Renal cortex interstitium (tissue), 11 donors: ENCODE measurements around the gene ZNF429. TPM values are rescaled to one million over a fixed set of nuclear protein-coding genes. Genes with fewer than 3 reads are reported as not detected.
"Not testable (repeated sequence)": the region's sequence is repeated elsewhere in the genome, so short reads cannot be mapped to it uniquely, and the experiment has no call there.

ENCODE experiments used
- DNase-seq, 11 donors: peaks; one replicate each; pipeline ENCODE4 v3.0.0-alpha.2; 2013; ENCODE audit warnings: low read depth in 9 of 11, low spot score in 4 of 11; ENCODE audit errors: extremely low read depth in 1 of 11
- polyA plus RNA-seq, 3 donors: library from polyadenylated mRNA; unstranded; fragments of 120-200 nt; gene quantifications; one replicate each; pipeline ENCODE4 v1.2.1, GENCODE V29; 2013; ENCODE audit not compliant: insufficient read length in 3 of 3

The ZNF429 gene
- polyA plus RNA-seq, 3 donors: 24.0 to 33.2 (median 31.9) TPM

- DNase-seq: no peak
These were observed 8.5 kb upstream of the ZNF429 start for GRCh38 chr19:21496876-21497275.

- no peak for DNase-seq
These were observed 6.8 kb upstream of the ZNF429 start for GRCh38 chr19:21498651-21499050.

- no peak for DNase-seq
These were observed 2.8 kb downstream of the ZNF429 start for GRCh38 chr19:21508198-21508597.

GRCh38 chr19:21511058-21511457 is 5.7 kb downstream of the ZNF429 start:
- not testable (repeated sequence) for DNase-seq

- DNase-seq: not testable (repeated sequence)
These were observed 7.2 kb downstream of the ZNF429 start for GRCh38 chr19:21512609-21513008.

GRCh38 chr19:21513651-21514050 is 8.2 kb downstream of the ZNF429 start:
- DNase-seq: no peak

- DNase-seq: no peak
These were observed 14.1 kb downstream of the ZNF429 start for GRCh38 chr19:21519488-21519887.

GRCh38 chr19:21532904-21533303 is 27.5 kb downstream of the ZNF429 start:
- DNase-seq: no peak

GRCh38 chr19:21536741-21537290 is 31.4 kb downstream of the ZNF429 start:
- DNase-seq: not testable (repeated sequence)

- no peak for DNase-seq
These were observed 54.0 kb downstream of the ZNF429 start for GRCh38 chr19:21559444-21559843.

GRCh38 chr19:21564406-21564805 is 59.0 kb downstream of the ZNF429 start:
- no peak for DNase-seq

- no peak for DNase-seq
These were observed 60.7 kb downstream of the ZNF429 start for GRCh38 chr19:21566073-21566472.

- not testable (repeated sequence) for DNase-seq
These were observed 62.4 kb downstream of the ZNF429 start for GRCh38 chr19:21567806-21568205.

- DNase-seq: peak; percentile 75 to 97 (median 95)
These were observed 63.6 kb downstream of the ZNF429 start for GRCh38 chr19:21568816-21569493.

GRCh38 chr19:21569494-21569865 is 64.1 kb downstream of the ZNF429 start:
- peak in 7 of 11 donors; percentile 31 to 80 (median 51) for DNase-seq

- DNase-seq: no peak
These were observed 65.9 kb downstream of the ZNF429 start for GRCh38 chr19:21571316-21571715.

- no peak for DNase-seq
These were observed 69.2 kb downstream of the ZNF429 start for GRCh38 chr19:21574607-21575006.

- DNase-seq: no peak
These were observed 71.1 kb downstream of the ZNF429 start for GRCh38 chr19:21576481-21576880.

- DNase-seq: no peak
These were observed 74.7 kb downstream of the ZNF429 start for GRCh38 chr19:21580101-21580500.

- no peak for DNase-seq
These were observed 75.4 kb downstream of the ZNF429 start for GRCh38 chr19:21580818-21581217.

- DNase-seq: no peak
These were observed 76.3 kb downstream of the ZNF429 start for GRCh38 chr19:21581646-21582240.
